Adrenal gland (tissue), 5 donors: ENCODE data around the gene GABRA5.

Source experiments
- POLR2A ChIP-seq, 2 donors: fragments of 450-650 bp; IDR thresholded peaks; one replicate each; pipeline ENCODE4 v1.6.1; 2017; ENCODE audit warnings: antibody characterized with exemption in 2 of 2, mild to moderate bottlenecking in 2 of 2, moderate library complexity in 1 of 2
- TF ChIP-seq, protein P1 (sequence below), 6 experiments: fragments of 450-650 bp in 4 of 6; fragments of 200-600 bp in 2 of 6; sonication (generic) in 1 of 6; IDR thresholded peaks; 1 replicate in 5 of 6; 2 replicates in 1 of 6; pipeline versions ENCODE4 v1.5.1 to v1.8.0; 2016 to 2021; ENCODE audit warnings: antibody characterized with exemption in 6 of 6, mild to moderate bottlenecking in 2 of 6, moderate library complexity in 1 of 6
- donor health status: DM: no; HTN: no; CAD: no.

DNA sequence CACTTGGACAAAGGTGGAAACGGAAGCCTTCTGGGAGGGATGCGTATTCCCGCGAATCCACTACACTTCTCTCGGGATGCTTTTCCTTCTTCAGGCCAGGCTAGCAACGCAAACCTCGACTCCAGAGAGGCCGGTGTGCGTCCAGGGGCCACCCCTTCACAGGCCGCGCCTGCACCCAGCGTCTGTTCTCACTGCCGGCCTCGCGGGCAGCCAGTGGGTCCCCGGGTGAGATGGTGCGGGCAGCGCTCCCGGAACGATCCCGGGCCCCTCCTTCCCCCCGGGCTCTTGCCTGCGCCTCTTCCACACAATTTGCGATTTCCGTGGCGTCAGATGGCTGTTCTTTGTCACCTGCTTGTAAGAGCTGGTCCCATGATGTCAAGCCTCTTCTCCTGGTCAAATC, 27.3 kb downstream of the GABRA5 start:
- TF ChIP-seq, protein P1, sequence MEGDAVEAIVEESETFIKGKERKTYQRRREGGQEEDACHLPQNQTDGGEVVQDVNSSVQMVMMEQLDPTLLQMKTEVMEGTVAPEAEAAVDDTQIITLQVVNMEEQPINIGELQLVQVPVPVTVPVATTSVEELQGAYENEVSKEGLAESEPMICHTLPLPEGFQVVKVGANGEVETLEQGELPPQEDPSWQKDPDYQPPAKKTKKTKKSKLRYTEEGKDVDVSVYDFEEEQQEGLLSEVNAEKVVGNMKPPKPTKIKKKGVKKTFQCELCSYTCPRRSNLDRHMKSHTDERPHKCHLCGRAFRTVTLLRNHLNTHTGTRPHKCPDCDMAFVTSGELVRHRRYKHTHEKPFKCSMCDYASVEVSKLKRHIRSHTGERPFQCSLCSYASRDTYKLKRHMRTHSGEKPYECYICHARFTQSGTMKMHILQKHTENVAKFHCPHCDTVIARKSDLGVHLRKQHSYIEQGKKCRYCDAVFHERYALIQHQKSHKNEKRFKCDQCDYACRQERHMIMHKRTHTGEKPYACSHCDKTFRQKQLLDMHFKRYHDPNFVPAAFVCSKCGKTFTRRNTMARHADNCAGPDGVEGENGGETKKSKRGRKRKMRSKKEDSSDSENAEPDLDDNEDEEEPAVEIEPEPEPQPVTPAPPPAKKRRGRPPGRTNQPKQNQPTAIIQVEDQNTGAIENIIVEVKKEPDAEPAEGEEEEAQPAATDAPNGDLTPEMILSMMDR (IDR thresholded peaks at IDR 0.05), result no peak
- no peak for TF ChIP-seq POLR2A (IDR thresholded peaks at IDR 0.05)
